HCT116 (cell line): ENCODE results near the gene TLE5. TPM values are rescaled to one million over a fixed set of nuclear protein-coding genes. Genes with fewer than 3 reads are reported as not detected.

Source experiments
- ATAC-seq: fragments of 200-7000 bp; cut with Tn5 transposase; 2 replicates; pipeline ENCODE4 v1.9.1; 2020; ENCODE audit warnings: mild to moderate bottlenecking, moderate library complexity
- BruUV-seq: library from RNA; stranded (reverse); fragments of 400-500 nt; replicated peaks from 2 replicates; lab custom pipeline; 2021; lab: Mats Ljungman, UMichigan
- CTCF ChIA-PET: fragments of 300-600 bp; sonication (Branson Sonifier 250); formaldehyde crosslinking; loops from one replicate; lab custom pipeline; 2021; ENCODE audit warnings: antibody characterized with exemption; lab: Charles Lee
- POLR2A ChIA-PET: fragments of 300-600, 350-600 bp; sonication (Branson Sonifier 250); formaldehyde crosslinking; loops from one replicate; lab custom pipeline; 2021; ENCODE audit warnings: antibody characterized with exemption; lab: Charles Lee
- RAD21 ChIA-PET, 2 experiments: fragments of 300-600 bp; sonication (Branson Sonifier 250); formaldehyde crosslinking; loops; one replicate each; lab custom pipeline; 2023; ENCODE audit warnings: low total read pairs in 2 of 2; ENCODE audit not compliant: uncharacterized antibody in 2 of 2, unreplicated experiment in 2 of 2, low non-redundant PET in 1 of 2; lab: Charles Lee
- DNase-seq: peaks from one replicate; pipeline ENCODE4 v3.0.0-alpha.2; 2010; ENCODE audit warnings: low read depth, low spot score
- H2AFZ ChIP-seq: fragments of 200-600 bp; shearing (Covaris generic), sonication (generic); 2 replicates; pipeline ENCODE4 v1.6.1; 2017; ENCODE audit warnings: low read depth, mixed run types, mixed read lengths, antibody characterized with exemption, low read length; ENCODE audit not compliant: poor library complexity, severe bottlenecking
- H3K27ac ChIP-seq: 2 replicates; pipeline ENCODE4 v1.5.1; 2012; ENCODE audit warnings: low read depth, low read length
- H3K27me3 ChIP-seq: fragments of 200-600 bp; sonication (generic); 2 replicates; pipeline ENCODE4 v1.6.1; 2016; ENCODE audit warnings: mixed run types, low read length, mixed read lengths; ENCODE audit not compliant: insufficient read depth
- H3K36me3 ChIP-seq, 2 experiments: fragments of 200-500 bp in 1 of 2; fragments of 200-600 bp in 1 of 2; sonication (Bioruptor generic) in 1 of 2; sonication (generic) in 1 of 2; 2 replicates each; pipeline versions ENCODE4 v1.5.1 to v1.6.1; 2014 to 2016; ENCODE audit warnings: low read length in 2 of 2, inconsistent platforms in 1 of 2, mixed read lengths in 1 of 2, mixed run types in 1 of 2; ENCODE audit not compliant: insufficient read depth in 2 of 2, control insufficient read depth in 1 of 2
- H3K4me1 ChIP-seq, 2 experiments: fragments of 200-600 bp in 1 of 2; sonication (generic) in 1 of 2; 2 replicates each; pipeline versions ENCODE4 v1.5.1 to v1.6.1; 2012 to 2017; ENCODE audit warnings: low read length in 2 of 2, inconsistent platforms in 1 of 2, mild to moderate bottlenecking in 1 of 2, mixed read lengths in 1 of 2, mixed run types in 1 of 2, moderate library complexity in 1 of 2; ENCODE audit not compliant: insufficient read depth in 2 of 2, control insufficient read depth in 1 of 2
- H3K4me2 ChIP-seq: fragments of 200-600 bp; sonication (generic); 2 replicates; pipeline ENCODE4 v1.6.1; 2017; ENCODE audit warnings: mixed run types, low read length, mixed read lengths
- H3K4me3 ChIP-seq, 2 experiments: fragments of 200-600 bp in 1 of 2; sonication (generic) in 1 of 2; replicated peaks in 1 of 2; 2 replicates each; pipeline ENCODE4 v1.5.1; 2011 to 2016; ENCODE audit warnings: low read length in 2 of 2, control low read depth in 1 of 2, low read depth in 1 of 2, mild to moderate bottlenecking in 1 of 2, mixed read lengths in 1 of 2, mixed run types in 1 of 2
- H3K79me2 ChIP-seq: fragments of 200-600 bp; sonication (generic); 2 replicates; pipeline ENCODE4 v1.6.1; 2017; ENCODE audit warnings: mild to moderate bottlenecking, mixed run types, low read length, moderate library complexity, mixed read lengths; ENCODE audit not compliant: insufficient read depth
- H3K9ac ChIP-seq: fragments of 200-600 bp; sonication (generic); 2 replicates; pipeline ENCODE4 v1.6.1; 2016; ENCODE audit warnings: low read length, mixed read lengths
- H3K9me2 ChIP-seq: fragments of 200-600 bp; sonication (generic), shearing (Covaris generic); 2 replicates; pipeline ENCODE4 v1.6.1; 2017; ENCODE audit warnings: mixed run types, mild to moderate bottlenecking, moderate library complexity; ENCODE audit not compliant: insufficient read depth
- H3K9me3 ChIP-seq, 2 experiments: fragments of 200-500 bp in 1 of 2; fragments of 200-600 bp in 1 of 2; sonication (Bioruptor generic) in 1 of 2; sonication (generic) in 1 of 2; 2 replicates each; pipeline ENCODE4 v1.6.1; 2014 to 2017; ENCODE audit warnings: low read length in 2 of 2, mixed read lengths in 2 of 2, inconsistent platforms in 1 of 2, low read depth in 1 of 2, mild to moderate bottlenecking in 1 of 2, mixed run types in 1 of 2, moderate library complexity in 1 of 2; ENCODE audit not compliant: control insufficient read depth in 1 of 2, insufficient read depth in 1 of 2
- H4K20me1 ChIP-seq: fragments of 200-600 bp; sonication (generic), shearing (Covaris generic); 2 replicates; pipeline ENCODE4 v1.6.1; 2017; ENCODE audit warnings: mixed run types, mild to moderate bottlenecking, moderate library complexity; ENCODE audit not compliant: insufficient read depth
- CBX3 ChIP-seq: IDR thresholded peaks from 2 replicates; pipeline ENCODE4 v1.6.1; 2012; ENCODE audit warnings: low read depth
- EGR1 ChIP-seq: IDR thresholded peaks from 2 replicates; pipeline ENCODE4 v1.6.1; 2012; ENCODE audit warnings: low read depth
- ELF1 ChIP-seq: IDR thresholded peaks from 2 replicates; pipeline ENCODE4 v1.6.1; 2012; ENCODE audit warnings: low read depth, borderline replicate concordance
- EZH2 ChIP-seq: fragments of 200-600 bp; sonication (generic); IDR thresholded peaks from 2 replicates; pipeline ENCODE4 v1.6.1; 2017; ENCODE audit warnings: antibody characterized with exemption, mixed run types
- EZH2phosphoT487 ChIP-seq: fragments of 200-600 bp; IDR thresholded peaks from 2 replicates; pipeline ENCODE4 v1.6.1; 2018; ENCODE audit warnings: antibody characterized with exemption, borderline replicate concordance
- FOSL1 ChIP-seq: IDR thresholded peaks from 2 replicates; pipeline ENCODE4 v1.6.1; 2012; ENCODE audit warnings: low read depth
- POLR2A ChIP-seq: IDR thresholded peaks from 2 replicates; pipeline ENCODE4 v1.7.0; 2011; ENCODE audit warnings: borderline replicate concordance; ENCODE audit not compliant: insufficient read depth, insufficient read length; ENCODE audit errors: extremely low read depth
- POLR2AphosphoS5 ChIP-seq: IDR thresholded peaks from 2 replicates; pipeline ENCODE4 v1.6.1; 2011; ENCODE audit warnings: mild to moderate bottlenecking, low read depth, low read length, moderate library complexity
- TCF7L2 ChIP-seq: IDR thresholded peaks from 2 replicates; pipeline ENCODE4 v1.7.0; 2011; ENCODE audit warnings: borderline replicate concordance, inconsistent platforms; ENCODE audit not compliant: insufficient read depth, insufficient read length; ENCODE audit errors: extremely low read depth
- intact Hi-C: fragments of 100-400 bp; cut with micrococcal nuclease; formaldehyde crosslinking; loops from 2 replicates; pipeline ENCODE4 v1.10.0; 2022
- total RNA-seq: library from RNA; stranded (reverse); gene quantifications from one replicate; pipeline ENCODE4 v1.2.1, GENCODE V29; 2021; ENCODE audit not compliant: unreplicated experiment
- TF ChIP-seq, protein P1 (sequence below): IDR thresholded peaks from 2 replicates; pipeline ENCODE4 v1.6.1; 2012
- TF ChIP-seq, protein P2 (sequence below): IDR thresholded peaks from 2 replicates; pipeline ENCODE4 v1.6.1; 2012

Gene TLE5
- total RNA-seq, 1 experiment from 2014 or later = 263 TPM

DNA sequence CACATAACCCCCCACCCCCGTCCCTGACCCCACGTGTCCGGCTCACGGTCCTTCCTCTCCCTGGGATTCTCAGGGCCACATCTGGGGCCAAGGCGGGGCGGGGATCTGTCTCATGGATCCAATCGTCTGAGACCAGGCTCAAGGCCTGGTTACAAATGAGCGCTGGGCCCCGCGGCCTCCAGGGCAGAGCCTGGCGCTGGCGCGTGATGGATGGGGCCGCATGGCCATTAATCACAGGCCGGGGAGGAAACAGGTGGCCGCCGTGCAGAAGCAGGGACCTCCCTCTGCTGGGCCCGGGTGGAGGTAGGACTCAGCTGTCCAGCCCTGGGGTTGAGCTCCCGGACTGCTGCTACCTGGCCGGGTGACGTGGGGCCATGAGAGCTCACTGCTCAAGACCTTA, 5.8 kb upstream of the TLE5 start:
- Histone ChIP-seq H3K27ac (no peak overlapping the region), H4K20me1 (no peaks in the 10 kb centered on the region), H3K4me3 (no peak overlapping the region), H3K27me3 (no peaks in the 10 kb centered on the region), H3K9me2 (no peaks in the 10 kb centered on the region), H3K36me3 (no peaks in the 10 kb centered on the region), H2AFZ (no peak overlapping the region), H3K9me3 (no peaks in the 10 kb centered on the region), H3K4me1 (peaks cover 8 to 9% of the 10 kb centered on the region in 2 experiments), H3K4me2 (no peak overlapping the region), H3K79me2 (no peaks in the 10 kb centered on the region), H3K9ac (no peak overlapping the region)
- ChIA-PET POLR2A (no interaction called here), RAD21 (no interaction called here), CTCF (no interaction called here)
- ATAC-seq = no peak
- TF ChIP-seq TCF7L2 (no peak), CBX3 (no peak), POLR2A (no peak), FOSL1 (no peak), ELF1 (no peak), EZH2phosphoT487 (no peak), EZH2 (no peak)
- TF ChIP-seq, protein P1, sequence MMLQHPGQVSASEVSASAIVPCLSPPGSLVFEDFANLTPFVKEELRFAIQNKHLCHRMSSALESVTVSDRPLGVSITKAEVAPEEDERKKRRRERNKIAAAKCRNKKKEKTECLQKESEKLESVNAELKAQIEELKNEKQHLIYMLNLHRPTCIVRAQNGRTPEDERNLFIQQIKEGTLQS = no peak
- TF ChIP-seq, protein P2, sequence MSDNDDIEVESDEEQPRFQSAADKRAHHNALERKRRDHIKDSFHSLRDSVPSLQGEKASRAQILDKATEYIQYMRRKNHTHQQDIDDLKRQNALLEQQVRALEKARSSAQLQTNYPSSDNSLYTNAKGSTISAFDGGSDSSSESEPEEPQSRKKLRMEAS = no peak
- intact Hi-C loops = no loop called here
- no peak for DNase-seq
- no TSS peak for BruUV-seq

DNA sequence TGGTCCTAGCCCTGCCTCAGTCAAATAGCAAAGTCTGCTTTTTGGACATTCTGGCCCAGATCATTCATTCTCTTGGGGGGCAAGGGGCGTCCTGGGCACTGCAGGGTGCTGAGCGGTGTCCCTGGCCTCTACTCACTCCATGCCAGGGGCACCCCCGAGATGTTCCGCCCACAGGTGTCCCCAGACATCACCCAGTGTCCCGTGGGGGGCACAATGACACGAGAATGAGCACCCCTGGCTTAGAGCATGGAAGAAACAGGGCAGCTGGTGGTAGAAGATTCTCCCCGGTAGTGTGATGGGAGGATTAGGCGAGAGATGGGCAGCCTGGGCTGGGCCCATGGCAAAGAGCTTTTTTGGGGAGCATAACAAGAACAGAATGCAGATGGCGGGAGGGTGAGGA, 5.3 kb upstream of the TLE5 start:
- Histone ChIP-seq H3K9ac (no peak overlapping the region), H3K27me3 (no peaks in the 10 kb centered on the region), H3K27ac (no peak overlapping the region), H2AFZ (no peak overlapping the region), H3K9me3 (no peaks in the 10 kb centered on the region), H3K4me2 (no peak overlapping the region), H3K4me1 (peaks cover 6 to 10% of the 10 kb centered on the region in 2 experiments), H4K20me1 (no peaks in the 10 kb centered on the region), H3K4me3 (no peak overlapping the region), H3K9me2 (no peaks in the 10 kb centered on the region), H3K79me2 (no peaks in the 10 kb centered on the region), H3K36me3 (no peaks in the 10 kb centered on the region)
- POLR2A ChIA-PET = no interaction called here
- CTCF ChIA-PET = no interaction called here
- RAD21 ChIA-PET = no interaction called here
- no peak for DNase-seq
- BruUV-seq = no TSS peak
- ATAC-seq = no peak
- intact Hi-C loops = no loop called here
- TF ChIP-seq POLR2AphosphoS5 (no peak), EGR1 (no peak)
